HG03108 (cell line): ENCODE results near the gene ADCY5.

Experiments used
- ATAC-seq: cut with Tn5 transposase; IDR thresholded peaks from one replicate; pipeline ENCODE4 v1.9.1; 2021; ENCODE audit warnings: moderate library complexity; ENCODE audit not compliant: unreplicated experiment

The ADCY5 gene

GRCh38 chr3:123346021-123346420 lies 102.9 kb downstream of the ADCY5 start:
- ATAC-seq, result no peak

DNA sequence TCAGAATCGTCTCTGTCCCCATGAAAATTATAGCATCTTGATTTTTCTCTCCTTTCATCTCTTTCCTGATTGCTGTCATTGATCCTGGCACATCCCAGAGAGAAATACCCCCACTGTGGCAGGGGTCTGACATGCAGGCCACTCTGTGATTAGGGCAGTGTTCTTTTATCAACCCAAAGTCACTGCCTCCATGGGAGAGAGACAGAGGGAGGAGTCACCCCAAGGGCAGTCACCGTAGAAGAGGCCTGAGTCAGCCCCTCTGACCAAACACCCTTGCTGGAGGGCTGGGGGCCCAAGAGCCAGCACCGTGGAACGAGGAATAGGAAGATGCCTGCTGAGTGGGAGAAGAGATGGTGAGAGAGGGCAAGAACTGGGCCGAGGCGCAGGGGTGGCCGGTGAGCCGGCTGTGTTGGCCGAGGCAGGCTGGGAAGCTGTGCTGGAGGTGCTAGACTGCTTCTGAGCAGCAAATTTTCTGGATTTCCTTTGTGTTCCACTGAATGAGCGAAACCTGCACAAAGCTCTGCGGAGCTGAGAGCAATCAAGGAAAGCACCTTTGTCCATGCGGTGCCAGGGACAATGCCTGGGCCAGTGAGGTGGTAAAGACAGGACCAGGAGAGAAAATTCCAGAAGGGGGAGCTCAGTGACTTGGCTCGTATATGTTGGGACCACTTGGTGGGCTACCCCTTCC lies 103.8 kb downstream of the ADCY5 start:
- no peak for ATAC-seq

DNA sequence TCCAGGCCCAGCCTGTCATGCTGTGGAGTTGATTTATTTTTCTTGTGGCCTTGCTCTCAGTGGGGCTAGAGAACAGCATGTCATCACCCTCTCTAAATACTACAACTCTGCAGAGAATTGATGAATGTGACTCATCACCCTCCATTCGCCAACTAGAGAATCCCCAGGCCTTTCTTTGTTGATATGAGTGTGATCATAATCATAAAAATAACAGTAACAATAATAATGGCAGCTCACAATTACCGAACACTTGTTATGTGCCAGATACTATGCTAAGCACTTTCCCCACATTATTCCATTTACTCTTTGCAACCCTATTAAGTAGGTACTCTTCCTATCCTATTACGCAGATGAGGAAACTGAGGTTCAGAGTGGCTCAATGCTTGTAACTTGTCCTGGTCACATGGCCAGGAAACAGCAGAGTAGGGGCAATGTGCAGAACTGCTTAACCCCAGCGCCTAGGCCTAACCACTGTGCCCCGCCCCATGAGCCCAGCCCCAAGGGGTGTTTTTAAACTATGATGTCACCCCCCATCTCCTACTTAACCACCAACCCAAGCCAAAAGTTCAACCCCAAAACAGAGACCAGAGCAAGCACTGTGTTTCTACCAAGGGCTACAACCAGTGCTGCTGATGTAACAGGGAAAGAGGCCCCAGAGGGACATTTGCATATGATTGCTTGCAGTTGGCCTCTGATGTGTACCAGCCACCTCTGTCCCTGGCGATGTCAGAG lies 104.5 kb downstream of the ADCY5 start:
- ATAC-seq, result no peak

GRCh38 chr3:123343296-123344174 lies 105.4 kb downstream of the ADCY5 start:
- no peak for ATAC-seq

GRCh38 chr3:123342631-123343080 lies 106.2 kb downstream of the ADCY5 start:
- ATAC-seq, result no peak

DNA sequence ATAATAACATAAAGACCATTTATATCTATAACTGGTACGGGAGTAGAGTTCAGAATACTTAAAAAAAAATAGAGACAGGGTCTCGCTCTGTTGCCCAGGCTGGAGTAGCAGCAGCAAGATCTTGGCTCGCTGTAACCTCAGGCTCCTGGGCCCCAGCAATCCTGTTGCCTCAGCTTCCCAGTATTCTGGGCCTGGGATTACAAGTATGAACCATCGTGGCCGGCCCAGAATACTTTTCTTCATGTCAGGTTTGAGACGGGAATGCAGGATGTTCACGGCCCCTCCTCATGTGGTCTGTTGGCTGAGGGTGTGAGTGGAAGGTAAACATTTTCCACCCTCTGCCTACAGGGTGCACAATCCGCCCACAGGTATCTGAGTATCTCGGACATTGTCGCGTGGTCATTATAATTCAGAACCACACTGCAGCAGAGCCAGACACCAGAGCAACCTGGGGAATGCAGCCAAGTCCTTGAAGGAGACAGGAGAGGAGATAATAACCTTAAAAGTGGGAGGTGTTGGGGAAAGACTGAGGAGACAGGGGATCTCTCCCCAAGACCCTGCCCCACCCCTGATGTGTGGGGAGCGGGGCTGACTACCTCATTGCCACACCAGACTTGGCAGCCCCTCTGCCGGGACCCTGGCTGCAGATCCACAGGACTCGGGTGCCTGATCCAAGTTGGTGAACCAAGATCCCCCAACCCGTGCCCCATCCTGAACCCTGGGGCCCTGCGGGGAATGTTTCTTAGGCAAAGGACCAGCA lies 106.8 kb downstream of the ADCY5 start:
- no peak for ATAC-seq

DNA sequence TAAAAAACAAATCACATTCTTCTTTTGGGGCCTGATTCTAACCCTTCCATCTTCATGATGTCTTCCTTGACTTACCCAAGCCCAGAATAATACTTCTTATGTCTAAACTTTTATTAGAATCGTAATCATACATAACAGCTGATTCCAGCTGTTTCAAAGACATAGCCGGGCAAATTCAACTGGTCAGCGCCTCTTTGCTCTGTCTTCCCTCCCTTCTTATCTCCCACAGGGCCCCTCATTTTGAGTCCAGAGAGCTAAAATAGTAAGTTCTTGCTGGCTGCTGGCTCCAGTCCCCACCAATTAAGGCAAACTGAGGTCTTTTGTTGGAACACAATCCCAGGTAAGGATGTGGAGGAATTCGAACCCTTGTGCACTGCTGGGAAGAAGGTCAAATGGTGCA lies 108.6 kb downstream of the ADCY5 start:
- no peak for ATAC-seq

GRCh38 chr3:123339302-123339701 lies 109.6 kb downstream of the ADCY5 start:
- no peak for ATAC-seq

DNA sequence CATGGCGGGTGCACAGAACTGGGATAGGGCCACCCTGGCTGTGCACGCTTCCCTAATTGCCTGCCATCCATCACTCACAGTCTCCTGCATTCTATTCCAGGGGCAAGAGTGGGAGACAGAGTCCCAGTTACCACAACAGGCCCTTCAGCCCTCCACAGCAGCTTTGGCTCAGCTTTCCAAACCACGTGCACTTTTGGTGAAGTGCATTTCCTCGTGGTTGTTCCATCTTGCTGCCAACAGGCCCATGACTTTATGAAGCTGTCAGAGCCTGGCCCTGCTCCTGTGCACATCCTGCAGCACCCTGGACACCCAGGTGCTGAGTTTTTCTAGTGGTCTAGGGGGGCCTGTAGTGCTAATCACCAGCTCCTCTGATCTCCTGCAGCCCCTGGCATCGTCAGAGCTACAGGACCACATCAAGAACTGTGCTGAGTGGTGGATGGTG lies 110.2 kb downstream of the ADCY5 start:
- no peak for ATAC-seq

DNA sequence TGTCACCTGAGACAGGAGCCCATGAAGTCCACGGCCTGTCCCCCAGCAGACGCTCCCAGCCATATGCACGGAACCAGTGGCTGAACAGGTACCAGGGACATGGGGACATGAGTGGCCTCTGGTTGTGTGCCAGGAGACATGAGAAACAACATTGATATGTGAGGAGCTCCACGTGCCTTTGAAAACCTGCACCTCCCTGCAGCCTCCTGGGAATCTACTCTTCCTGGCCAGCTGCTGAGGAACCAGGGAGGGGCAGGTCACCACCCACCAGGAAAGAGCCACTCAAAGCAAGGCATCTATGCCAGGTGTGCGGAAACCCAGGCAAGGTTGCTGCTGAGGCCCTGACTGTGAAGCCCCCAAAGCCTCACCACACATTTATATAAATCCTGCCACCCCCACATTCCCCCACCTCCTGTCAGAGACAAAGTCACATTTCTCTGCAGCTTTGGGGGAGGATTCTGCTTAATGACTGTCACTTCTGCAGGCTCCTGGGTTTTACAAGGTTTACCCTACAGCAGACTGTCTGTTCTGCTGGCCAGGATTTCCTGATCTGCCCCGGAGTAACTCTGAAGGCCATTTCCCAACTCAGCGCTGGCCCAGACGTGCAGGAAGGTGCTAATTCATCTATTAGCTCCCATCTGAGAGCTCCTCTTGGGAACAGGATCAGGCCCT lies 110.8 kb downstream of the ADCY5 start:
- ATAC-seq, result no peak

GRCh38 chr3:123337226-123337625 lies 111.7 kb downstream of the ADCY5 start:
- no peak for ATAC-seq

GRCh38 chr3:123336441-123336851 lies 112.4 kb downstream of the ADCY5 start:
- ATAC-seq, result no peak

GRCh38 chr3:123336001-123336400 lies 112.9 kb downstream of the ADCY5 start:
- no peak for ATAC-seq

DNA sequence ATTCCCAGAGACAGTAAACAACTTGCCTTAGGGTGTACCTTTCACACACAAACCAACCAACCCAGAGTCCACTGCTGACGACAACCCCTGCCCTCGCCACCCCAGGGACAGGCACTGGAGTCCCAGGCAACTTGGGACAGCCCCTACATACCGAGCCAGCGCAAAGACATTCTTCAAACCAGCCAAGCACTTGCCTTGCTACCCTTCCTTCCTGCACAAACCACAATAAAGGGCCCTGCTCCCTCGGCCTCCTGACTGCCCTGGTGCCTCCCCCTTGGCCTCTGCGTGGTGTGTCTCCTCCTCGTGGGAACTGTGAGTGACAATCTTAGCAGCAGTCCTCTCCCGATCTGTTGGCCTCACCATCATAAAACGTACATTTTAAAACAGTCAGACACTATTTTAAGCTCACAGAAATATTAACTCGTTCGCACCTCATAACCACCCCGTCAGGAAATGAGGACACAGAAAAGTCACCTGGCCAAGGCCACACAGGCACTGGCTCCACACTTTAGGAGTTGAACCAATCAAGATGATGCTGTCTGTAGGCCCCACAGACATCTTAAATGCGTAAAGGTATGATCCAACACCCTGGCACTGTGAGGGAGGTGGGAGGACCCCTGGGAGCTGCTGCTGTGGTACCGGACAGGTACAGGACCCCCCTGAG lies 113.8 kb downstream of the ADCY5 start:
- peak; percentile 67 for ATAC-seq

GRCh38 chr3:123334056-123334455 lies 114.8 kb downstream of the ADCY5 start:
- ATAC-seq, result no peak

- no peak for ATAC-seq
Observed at GRCh38 chr3:123333401-123333800, 115.5 kb downstream of the ADCY5 start.

GRCh38 chr3:123332124-123332641 lies 116.7 kb downstream of the ADCY5 start:
- ATAC-seq, result no peak

GRCh38 chr3:123331651-123332050 lies 117.2 kb downstream of the ADCY5 start:
- no peak for ATAC-seq

DNA sequence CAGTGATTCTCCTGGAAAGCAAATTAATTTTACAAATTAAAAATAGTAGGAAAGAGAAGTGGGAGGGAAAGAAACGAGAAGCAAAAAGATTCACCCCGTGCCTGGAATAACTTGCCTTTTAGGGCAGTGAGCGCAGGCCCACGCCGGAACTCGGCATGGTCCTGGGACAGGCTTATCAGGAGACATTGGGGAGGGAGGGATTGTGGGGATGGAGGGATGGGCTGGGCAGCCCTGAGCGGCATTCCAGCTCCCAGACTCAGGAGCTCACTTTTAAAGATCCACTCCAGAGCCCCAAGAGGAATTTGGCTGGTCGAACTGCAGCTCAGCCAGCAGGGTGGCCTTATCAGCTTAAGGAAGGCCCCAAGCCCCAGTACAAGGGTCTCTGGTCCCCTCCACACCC lies 117.9 kb downstream of the ADCY5 start:
- ATAC-seq, result no peak
